Peyer's patch (tissue), 4 donors: ENCODE results near the gene ZNF691.

Source experiments
- CTCF ChIP-seq, 6 experiments: fragments of 450-650 bp in 4 of 6; fragments of 200-600 bp in 2 of 6; sonication (generic) in 1 of 6; IDR thresholded peaks; one replicate each; pipeline ENCODE4 v1.5.1; 2017 to 2019; ENCODE audit warnings: antibody characterized with exemption in 6 of 6, mild to moderate bottlenecking in 3 of 6, moderate library complexity in 1 of 6
- POLR2A ChIP-seq, 2 donors: fragments of 450-650 bp; IDR thresholded peaks; one replicate each; pipeline ENCODE4 v1.5.1; 2017; ENCODE audit warnings: antibody characterized with exemption in 2 of 2, mild to moderate bottlenecking in 2 of 2, moderate library complexity in 2 of 2

GRCh38 chr1:42851420-42851819, 5.0 kb downstream of the ZNF691 start:
- TF ChIP-seq CTCF (IDR thresholded peaks at IDR 0.05) (no peak), POLR2A (IDR thresholded peaks at IDR 0.05) (no peak)
